HG02943 (cell line): ENCODE results near the gene TACC2.

Source experiments
- ATAC-seq: cut with Tn5 transposase; IDR thresholded peaks from one replicate; pipeline ENCODE4 v1.9.1; 2021; ENCODE audit warnings: mild to moderate bottlenecking, low read depth, moderate library complexity; ENCODE audit not compliant: unreplicated experiment

Gene TACC2

GRCh38 chr10:122138831-122139625, 150.1 kb downstream of the TACC2 start:
- ATAC-seq: no peak

GRCh38 chr10:122139627-122140170, 150.7 kb downstream of the TACC2 start:
- no peak for ATAC-seq

- no peak for ATAC-seq
Measured at GRCh38 chr10:122140461-122140902, 151.5 kb downstream of the TACC2 start.

GRCh38 chr10:122140941-122141623, 152.1 kb downstream of the TACC2 start:
- ATAC-seq: no peak

GRCh38 chr10:122141821-122142640, 153.1 kb downstream of the TACC2 start:
- ATAC-seq: no peak

- ATAC-seq: no peak
Measured at GRCh38 chr10:122142641-122143237, 153.8 kb downstream of the TACC2 start.

GRCh38 chr10:122143238-122143841, 154.4 kb downstream of the TACC2 start:
- no peak for ATAC-seq

- ATAC-seq: no peak
Measured at GRCh38 chr10:122144199-122144598, 155.2 kb downstream of the TACC2 start.

GRCh38 chr10:122145113-122145512, 156.2 kb downstream of the TACC2 start:
- no peak for ATAC-seq

GRCh38 chr10:122147663-122148062, 158.7 kb downstream of the TACC2 start:
- ATAC-seq: no peak

- ATAC-seq: no peak
Measured at GRCh38 chr10:122148876-122149560, 160.1 kb downstream of the TACC2 start.

GRCh38 chr10:122149561-122150505, 160.9 kb downstream of the TACC2 start:
- ATAC-seq: no peak

- no peak for ATAC-seq
Measured at GRCh38 chr10:122151121-122151694, 162.2 kb downstream of the TACC2 start.

- no peak for ATAC-seq
Measured at GRCh38 chr10:122152544-122152943, 163.6 kb downstream of the TACC2 start.

GRCh38 chr10:122154031-122154544, 165.1 kb downstream of the TACC2 start:
- no peak for ATAC-seq

- no peak for ATAC-seq
Measured at GRCh38 chr10:122154545-122155366, 165.8 kb downstream of the TACC2 start.

- no peak for ATAC-seq
Measured at GRCh38 chr10:122157451-122157850, 168.5 kb downstream of the TACC2 start.
